Ishikawa (cell line): ENCODE results near the gene TRIM27.

ENCODE experiments used
- CEBPB ChIP-seq: IDR thresholded peaks from 2 replicates; pipeline ENCODE4 v1.6.1; 2012
- CREB1 ChIP-seq: IDR thresholded peaks from 2 replicates; pipeline ENCODE4 v1.6.1; 2012; ENCODE audit warnings: low read depth
- EGR1 ChIP-seq: IDR thresholded peaks from 2 replicates; pipeline ENCODE4 v1.6.1; 2012
- EP300 ChIP-seq: IDR thresholded peaks from 2 replicates; pipeline ENCODE4 v1.6.1; 2012; ENCODE audit warnings: borderline replicate concordance
- FOXM1 ChIP-seq: IDR thresholded peaks from 2 replicates; pipeline ENCODE4 v1.6.1; 2012; ENCODE audit warnings: low read depth, borderline replicate concordance
- NFIC ChIP-seq: IDR thresholded peaks from 2 replicates; pipeline ENCODE4 v1.6.1; 2012
- RAD21 ChIP-seq: IDR thresholded peaks from 2 replicates; pipeline ENCODE4 v1.6.1; 2012; ENCODE audit warnings: low read depth
- TAF1 ChIP-seq: IDR thresholded peaks from 2 replicates; pipeline ENCODE4 v1.6.1; 2012; ENCODE audit warnings: low read depth, mild to moderate bottlenecking
- TCF12 ChIP-seq: IDR thresholded peaks from 2 replicates; pipeline ENCODE4 v1.6.1; 2012; ENCODE audit warnings: low read depth
- TEAD4 ChIP-seq: IDR thresholded peaks from 2 replicates; pipeline ENCODE4 v1.6.1; 2012
- YY1 ChIP-seq: IDR thresholded peaks from 2 replicates; pipeline ENCODE4 v1.6.1; 2012; ENCODE audit warnings: low read depth
- ZBTB7A ChIP-seq: IDR thresholded peaks from 2 replicates; pipeline ENCODE4 v1.6.1; 2012; ENCODE audit warnings: low read depth
- TF ChIP-seq, protein P1 (sequence below): IDR thresholded peaks from 2 replicates; pipeline ENCODE4 v1.6.1; 2012
- TF ChIP-seq, protein P2 (sequence below): IDR thresholded peaks from 2 replicates; pipeline ENCODE4 v1.6.1; 2012; ENCODE audit warnings: low read depth, mild to moderate bottlenecking
- TF ChIP-seq, protein P3 (sequence below): IDR thresholded peaks from 2 replicates; pipeline ENCODE4 v1.6.1; 2012

The TRIM27 gene

GRCh38 chr6:28933069-28933468 is 9.3 kb upstream of the TRIM27 start:
- no peak for TF ChIP-seq EP300
- TF ChIP-seq FOXM1: no peak
- TF ChIP-seq, protein P1, sequence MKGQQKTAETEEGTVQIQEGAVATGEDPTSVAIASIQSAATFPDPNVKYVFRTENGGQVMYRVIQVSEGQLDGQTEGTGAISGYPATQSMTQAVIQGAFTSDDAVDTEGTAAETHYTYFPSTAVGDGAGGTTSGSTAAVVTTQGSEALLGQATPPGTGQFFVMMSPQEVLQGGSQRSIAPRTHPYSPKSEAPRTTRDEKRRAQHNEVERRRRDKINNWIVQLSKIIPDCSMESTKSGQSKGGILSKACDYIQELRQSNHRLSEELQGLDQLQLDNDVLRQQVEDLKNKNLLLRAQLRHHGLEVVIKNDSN: no peak
- no peak for TF ChIP-seq ZBTB7A
- TF ChIP-seq TEAD4: no peak
- TF ChIP-seq TCF12: no peak
- TF ChIP-seq EGR1: no peak
- TF ChIP-seq, protein P2, sequence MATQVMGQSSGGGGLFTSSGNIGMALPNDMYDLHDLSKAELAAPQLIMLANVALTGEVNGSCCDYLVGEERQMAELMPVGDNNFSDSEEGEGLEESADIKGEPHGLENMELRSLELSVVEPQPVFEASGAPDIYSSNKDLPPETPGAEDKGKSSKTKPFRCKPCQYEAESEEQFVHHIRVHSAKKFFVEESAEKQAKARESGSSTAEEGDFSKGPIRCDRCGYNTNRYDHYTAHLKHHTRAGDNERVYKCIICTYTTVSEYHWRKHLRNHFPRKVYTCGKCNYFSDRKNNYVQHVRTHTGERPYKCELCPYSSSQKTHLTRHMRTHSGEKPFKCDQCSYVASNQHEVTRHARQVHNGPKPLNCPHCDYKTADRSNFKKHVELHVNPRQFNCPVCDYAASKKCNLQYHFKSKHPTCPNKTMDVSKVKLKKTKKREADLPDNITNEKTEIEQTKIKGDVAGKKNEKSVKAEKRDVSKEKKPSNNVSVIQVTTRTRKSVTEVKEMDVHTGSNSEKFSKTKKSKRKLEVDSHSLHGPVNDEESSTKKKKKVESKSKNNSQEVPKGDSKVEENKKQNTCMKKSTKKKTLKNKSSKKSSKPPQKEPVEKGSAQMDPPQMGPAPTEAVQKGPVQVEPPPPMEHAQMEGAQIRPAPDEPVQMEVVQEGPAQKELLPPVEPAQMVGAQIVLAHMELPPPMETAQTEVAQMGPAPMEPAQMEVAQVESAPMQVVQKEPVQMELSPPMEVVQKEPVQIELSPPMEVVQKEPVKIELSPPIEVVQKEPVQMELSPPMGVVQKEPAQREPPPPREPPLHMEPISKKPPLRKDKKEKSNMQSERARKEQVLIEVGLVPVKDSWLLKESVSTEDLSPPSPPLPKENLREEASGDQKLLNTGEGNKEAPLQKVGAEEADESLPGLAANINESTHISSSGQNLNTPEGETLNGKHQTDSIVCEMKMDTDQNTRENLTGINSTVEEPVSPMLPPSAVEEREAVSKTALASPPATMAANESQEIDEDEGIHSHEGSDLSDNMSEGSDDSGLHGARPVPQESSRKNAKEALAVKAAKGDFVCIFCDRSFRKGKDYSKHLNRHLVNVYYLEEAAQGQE: no peak
- no peak for TF ChIP-seq RAD21

GRCh38 chr6:28929887-28930620 is 6.3 kb upstream of the TRIM27 start:
- TF ChIP-seq RAD21 (no peak), TAF1 (no peak), FOXM1 (no peak), YY1 (no peak), TEAD4 (no peak), CEBPB (no peak), EP300 (no peak), NFIC (no peak), CREB1 (no peak), EGR1 (no peak)
- TF ChIP-seq, protein P3, sequence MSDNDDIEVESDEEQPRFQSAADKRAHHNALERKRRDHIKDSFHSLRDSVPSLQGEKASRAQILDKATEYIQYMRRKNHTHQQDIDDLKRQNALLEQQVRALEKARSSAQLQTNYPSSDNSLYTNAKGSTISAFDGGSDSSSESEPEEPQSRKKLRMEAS: no peak
- TF ChIP-seq, protein P1: no peak
- TF ChIP-seq, protein P2: no peak

- TF ChIP-seq, protein P1: no peak
- no peak for TF ChIP-seq FOXM1
- TF ChIP-seq EP300: no peak
- TF ChIP-seq ZBTB7A: no peak
- TF ChIP-seq, protein P3: no peak
- no peak for TF ChIP-seq TEAD4
- TF ChIP-seq, protein P2: no peak
- no peak for TF ChIP-seq YY1
- TF ChIP-seq TCF12: no peak
- no peak for TF ChIP-seq RAD21
- no peak for TF ChIP-seq CEBPB
- TF ChIP-seq CREB1: no peak
- no peak for TF ChIP-seq NFIC
- TF ChIP-seq TAF1: no peak
- TF ChIP-seq EGR1: no peak
These were observed 4.1 kb upstream of the TRIM27 start for GRCh38 chr6:28927846-28928245.

DNA sequence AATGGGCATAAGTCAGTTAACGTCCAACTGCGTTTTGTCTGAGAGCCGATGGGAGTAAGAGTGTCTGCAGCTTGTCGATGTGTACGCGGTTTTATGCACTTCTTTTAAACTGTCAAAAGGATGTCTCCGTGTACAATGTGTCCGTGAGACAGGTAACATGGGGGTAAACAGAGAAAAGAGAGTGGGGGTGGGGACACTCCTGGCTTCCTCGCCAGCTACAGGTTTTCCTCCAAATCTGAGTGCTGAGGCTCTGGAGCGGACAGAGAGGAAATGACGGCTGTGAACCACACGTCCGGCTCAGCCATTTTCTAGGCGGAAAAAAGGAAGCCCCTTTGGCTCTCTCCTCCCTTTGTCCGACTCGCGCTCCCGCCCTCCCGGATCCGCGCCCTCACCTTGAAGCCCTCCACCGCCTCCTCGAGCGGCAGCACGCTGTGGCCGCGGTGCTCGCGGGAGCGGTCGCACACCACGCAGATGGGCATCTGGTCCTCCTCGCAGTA is 916 bp downstream of the TRIM27 start:
- TF ChIP-seq, protein P1: 0 out of 2 replicates have a peak, but pooled peaks have one; percentile 3
- TF ChIP-seq YY1 (peak; percentile 66), EGR1 (no peak), TAF1 (no peak)
